ENCODE results near the gene DPCD.
"Not testable (repeated sequence)": the region's sequence is repeated elsewhere in the genome, so short reads cannot be mapped to it uniquely, and the experiment has no call there.

Gene DPCD

DNA sequence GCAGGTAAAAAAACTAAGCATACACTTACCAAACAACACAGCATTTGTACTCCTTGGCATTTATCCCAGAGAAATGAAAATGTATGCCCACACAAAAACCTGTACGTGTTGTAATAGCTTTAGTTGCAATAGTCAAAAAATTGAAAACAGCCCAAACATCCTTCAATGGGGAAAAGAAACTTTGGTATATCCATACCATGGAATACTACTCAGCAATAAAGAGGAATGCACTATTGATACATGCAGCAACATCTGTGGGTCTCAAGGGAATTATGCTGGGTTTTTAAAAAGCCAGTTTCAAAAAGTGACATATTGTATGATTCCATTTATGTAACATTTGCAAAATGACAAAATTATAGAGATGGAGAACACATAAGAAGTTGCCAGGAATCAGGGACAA, 35.4 kb downstream of the DPCD start:
- no peak for DNase-seq (ENCODE audit: low read depth)
- H3K4me3 ChIP-seq (ENCODE audit: low read depth, low read length), result no peak overlapping the region
- TF ChIP-seq, protein P1, sequence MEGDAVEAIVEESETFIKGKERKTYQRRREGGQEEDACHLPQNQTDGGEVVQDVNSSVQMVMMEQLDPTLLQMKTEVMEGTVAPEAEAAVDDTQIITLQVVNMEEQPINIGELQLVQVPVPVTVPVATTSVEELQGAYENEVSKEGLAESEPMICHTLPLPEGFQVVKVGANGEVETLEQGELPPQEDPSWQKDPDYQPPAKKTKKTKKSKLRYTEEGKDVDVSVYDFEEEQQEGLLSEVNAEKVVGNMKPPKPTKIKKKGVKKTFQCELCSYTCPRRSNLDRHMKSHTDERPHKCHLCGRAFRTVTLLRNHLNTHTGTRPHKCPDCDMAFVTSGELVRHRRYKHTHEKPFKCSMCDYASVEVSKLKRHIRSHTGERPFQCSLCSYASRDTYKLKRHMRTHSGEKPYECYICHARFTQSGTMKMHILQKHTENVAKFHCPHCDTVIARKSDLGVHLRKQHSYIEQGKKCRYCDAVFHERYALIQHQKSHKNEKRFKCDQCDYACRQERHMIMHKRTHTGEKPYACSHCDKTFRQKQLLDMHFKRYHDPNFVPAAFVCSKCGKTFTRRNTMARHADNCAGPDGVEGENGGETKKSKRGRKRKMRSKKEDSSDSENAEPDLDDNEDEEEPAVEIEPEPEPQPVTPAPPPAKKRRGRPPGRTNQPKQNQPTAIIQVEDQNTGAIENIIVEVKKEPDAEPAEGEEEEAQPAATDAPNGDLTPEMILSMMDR (IDR thresholded peaks at IDR 0.05; ENCODE audit: low read depth, low read length, missing control alignments), result no peak

DNA sequence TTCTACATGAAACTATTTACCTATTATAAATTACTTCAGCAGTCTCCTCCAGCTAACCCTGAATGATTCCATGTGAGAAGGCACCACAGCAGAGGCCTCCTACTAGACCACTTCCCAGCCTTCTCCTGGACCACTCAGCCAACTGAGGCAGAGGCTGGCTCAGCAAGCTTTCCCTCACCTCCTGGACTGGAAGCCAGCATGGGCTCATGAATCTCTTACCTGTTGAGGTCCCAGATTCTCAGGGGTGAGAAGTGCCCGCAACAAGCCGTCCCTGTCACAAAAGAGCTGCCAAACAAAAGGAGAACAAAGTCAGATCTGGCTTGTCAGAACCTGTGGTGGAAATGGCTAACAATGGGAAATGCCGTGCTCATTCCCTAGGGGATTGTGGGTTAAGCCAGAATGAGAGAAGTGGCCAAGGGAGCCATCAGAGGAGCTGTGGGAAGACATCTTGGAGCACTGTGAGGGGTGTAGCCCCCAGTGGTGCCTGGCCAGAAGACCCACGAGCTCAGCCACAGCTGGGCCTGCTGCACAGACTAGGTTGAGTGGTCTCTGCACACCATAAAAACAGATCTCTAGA, 36.5 kb downstream of the DPCD start:
- no peak overlapping the region for H3K4me3 ChIP-seq (ENCODE audit: low read depth, low read length)
- TF ChIP-seq, protein P1 (IDR thresholded peaks at IDR 0.05; ENCODE audit: low read depth, low read length, missing control alignments), result no peak
- no peak for DNase-seq (ENCODE audit: low read depth)

DNA sequence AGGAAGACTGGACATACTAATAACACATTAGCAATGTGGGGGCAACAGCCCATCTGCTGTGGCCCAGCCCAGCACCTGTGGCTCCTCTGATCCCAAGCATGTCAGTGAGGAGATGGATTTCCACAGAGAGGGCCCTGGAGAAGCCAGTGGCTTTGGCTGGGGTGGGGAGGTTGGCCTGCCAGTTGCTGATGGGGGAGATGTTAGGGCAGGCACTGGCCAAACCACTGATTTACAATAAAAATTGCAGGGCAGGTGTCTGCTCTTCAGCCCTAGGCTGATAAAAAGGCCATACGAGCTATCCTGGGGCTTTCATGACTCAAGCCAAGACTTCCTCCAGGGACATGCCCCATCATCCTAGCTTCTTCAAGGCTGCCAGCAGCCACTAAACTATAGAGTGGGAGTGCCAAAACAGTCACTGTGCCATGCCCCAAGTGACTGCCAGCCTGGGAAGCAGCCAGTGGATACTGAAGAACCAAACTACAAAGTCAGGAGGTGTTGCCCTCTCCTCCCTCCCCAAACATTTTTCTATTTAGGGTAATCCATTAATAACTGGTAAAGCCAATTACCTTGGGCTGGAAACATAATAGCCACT, 37.8 kb downstream of the DPCD start:
- H3K4me3 ChIP-seq (ENCODE audit: low read depth, low read length), result no peak overlapping the region
- TF ChIP-seq, protein P1 (IDR thresholded peaks at IDR 0.05; ENCODE audit: low read depth, low read length, missing control alignments), result no peak
- DNase-seq (ENCODE audit: low read depth), result no peak

DNA sequence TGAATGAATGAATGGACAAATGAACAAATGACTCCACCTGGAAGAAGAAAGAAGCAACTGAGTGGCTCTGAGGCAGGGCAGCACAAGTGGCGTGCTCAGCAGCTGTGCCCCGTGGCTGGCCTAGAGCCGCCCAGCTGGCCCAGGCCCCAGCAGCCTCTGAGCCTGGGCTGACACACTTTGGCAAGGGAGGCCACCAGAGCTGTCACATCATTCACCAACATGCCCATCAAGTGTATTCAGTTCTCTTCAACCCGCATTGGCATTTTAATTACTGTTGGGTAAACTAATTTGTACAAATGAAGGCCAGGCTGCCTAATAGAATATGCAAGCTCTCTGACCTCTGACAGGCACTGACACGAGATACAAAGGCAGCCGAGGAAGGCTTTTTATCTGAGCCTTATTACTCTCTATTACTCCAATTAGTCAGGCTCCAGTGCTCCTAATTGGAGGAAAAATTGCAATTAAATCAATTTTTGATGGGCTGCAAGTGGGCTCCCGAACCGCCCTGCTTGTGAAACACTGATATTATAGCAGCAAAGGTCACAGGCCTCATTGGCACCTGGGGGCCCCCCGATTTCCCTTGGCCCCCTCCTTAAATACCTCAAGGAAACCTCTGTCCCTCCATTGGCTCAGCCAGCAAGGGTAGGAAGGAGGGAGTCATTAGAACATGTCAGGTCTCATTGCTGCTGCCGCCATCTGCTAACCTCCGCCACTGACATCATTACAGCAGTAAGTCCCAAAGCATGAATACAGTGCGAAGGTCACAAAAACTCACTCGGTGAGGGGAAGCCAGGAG, 41.9 kb downstream of the DPCD start:
- no peak for DNase-seq (ENCODE audit: low read depth)
- TF ChIP-seq, protein P1 (IDR thresholded peaks at IDR 0.05; ENCODE audit: low read depth, low read length, missing control alignments), result no peak
- H3K4me3 ChIP-seq (ENCODE audit: low read depth, low read length), result no peak overlapping the region

DNA sequence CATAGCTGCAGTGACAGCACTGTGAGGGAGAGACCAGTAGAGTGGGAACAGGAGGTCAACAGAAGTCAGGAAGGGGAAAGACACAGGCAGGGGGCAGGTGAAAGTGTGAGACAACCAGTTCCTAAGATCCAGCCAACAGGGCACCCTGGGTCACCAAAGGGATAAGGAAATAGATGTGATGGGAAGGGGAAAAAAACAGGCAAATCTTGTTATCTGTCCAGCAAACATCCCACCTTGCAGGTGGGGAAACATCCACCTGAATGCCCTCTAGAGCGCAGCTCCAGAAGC, 42.5 kb downstream of the DPCD start:
- H3K4me3 ChIP-seq (ENCODE audit: low read depth, low read length), result no peak overlapping the region
- TF ChIP-seq, protein P1 (IDR thresholded peaks at IDR 0.05; ENCODE audit: low read depth, low read length, missing control alignments), result no peak
- no peak for DNase-seq (ENCODE audit: low read depth)

DNA sequence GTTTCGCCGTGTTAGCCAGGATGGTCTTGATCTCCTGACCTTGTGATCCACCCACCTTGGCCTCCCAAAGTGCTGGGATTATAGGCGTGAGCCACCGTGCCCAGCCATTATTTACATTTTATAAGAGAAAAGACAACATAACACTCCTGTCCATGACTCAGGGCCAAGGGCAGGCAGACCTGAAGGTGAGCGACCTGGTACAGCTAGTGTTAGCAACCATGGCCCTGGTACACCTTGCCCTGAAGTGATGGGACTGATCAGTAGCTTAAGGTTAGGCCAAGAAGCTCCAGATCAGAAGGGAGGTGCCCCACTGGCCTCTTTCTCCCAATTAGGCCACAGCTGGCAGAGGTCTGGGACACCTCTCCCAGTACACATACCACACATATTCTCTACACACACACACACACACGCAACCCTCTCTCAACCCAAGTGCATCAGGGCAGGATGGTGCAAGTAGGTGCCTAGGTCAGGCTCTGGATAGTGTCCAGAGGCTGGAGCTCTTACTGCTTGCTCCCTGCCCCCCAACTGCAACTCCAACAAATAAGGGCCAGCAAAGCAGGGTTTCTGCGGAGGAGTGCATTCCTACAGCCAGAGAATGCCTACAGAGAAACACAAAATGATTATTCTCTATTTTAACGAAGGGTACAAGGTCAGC, 43.8 kb downstream of the DPCD start:
- TF ChIP-seq, protein P1 (IDR thresholded peaks at IDR 0.05; ENCODE audit: low read depth, low read length, missing control alignments), result no peak
- DNase-seq (ENCODE audit: low read depth), result no peak
- no peak overlapping the region for H3K4me3 ChIP-seq (ENCODE audit: low read depth, low read length)

DNA sequence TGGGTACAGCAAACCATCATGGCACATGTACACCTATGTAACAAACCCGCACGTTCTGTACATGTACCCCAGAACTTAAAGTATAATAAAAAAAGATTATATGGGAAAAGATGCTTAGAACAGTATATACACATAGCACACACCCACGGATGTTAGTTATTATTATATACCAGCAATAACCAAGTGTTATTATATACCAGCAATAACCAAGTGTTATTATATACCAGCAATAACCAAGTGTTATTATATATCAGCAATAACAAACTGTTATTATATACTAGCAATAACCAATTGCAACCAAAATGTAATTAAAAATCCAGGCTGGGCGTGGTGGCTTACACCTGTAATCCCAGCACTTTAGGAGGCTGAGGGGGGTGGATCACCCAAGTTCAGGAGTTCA, 45.4 kb downstream of the DPCD start:
- DNase-seq (ENCODE audit: low read depth), result not testable (repeated sequence)

More for the DNA sequence above, 45.4 kb downstream of the DPCD start:
- H3K4me3 ChIP-seq (ENCODE audit: low read depth, low read length), result not testable (repeated sequence)

All from GM12864 (cell line).